ENCODE results near the gene CDC20B.

Gene CDC20B

DNA sequence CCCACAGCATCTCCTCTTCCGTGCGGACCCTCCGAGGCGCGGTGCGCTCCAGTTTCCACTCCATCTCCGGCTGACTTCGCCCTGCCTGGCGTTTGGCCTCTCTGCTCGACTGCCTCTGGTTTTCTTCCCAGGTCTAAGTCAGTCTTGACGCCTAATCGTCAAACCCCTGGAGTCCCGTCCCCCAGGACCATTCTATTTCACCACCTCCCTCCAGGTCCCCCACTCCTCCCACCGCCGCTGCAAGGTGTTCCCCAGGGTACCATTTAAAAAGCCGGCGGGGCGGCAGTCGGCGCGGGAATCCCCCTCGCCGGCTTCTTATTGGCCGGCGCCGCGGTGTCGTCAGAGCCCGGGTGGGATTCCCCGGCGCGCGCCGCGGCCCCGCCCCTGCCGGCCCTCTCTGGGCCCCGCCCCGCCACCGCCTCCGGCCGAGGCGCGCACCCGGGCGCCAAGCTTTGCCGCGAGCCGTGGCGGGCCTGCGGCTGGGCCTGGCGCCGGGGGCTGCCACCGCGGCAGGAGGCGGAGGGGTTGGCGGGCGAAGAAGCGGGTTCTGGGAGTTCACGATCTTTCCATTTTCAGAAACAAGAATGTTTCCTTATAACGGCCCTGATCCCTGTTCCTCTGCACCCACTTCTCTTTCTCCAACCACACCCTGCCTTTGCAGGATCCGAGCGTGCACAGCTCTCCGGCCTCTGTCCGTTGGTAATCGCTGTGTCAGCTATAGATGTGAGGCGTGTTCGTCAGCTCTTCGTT is at the start of gene CDC20B:
TSS of gene CDC20B (minus strand) at position 241 of the 750 bp plus-strand sequence. CDS start at position 64, 177 bp downstream.
- DNase-seq = peak; percentile 72

- DNase-seq = no peak
Observed at GRCh38 chr5:55222092-55222984, 49.4 kb upstream of the CDC20B start.

DNA sequence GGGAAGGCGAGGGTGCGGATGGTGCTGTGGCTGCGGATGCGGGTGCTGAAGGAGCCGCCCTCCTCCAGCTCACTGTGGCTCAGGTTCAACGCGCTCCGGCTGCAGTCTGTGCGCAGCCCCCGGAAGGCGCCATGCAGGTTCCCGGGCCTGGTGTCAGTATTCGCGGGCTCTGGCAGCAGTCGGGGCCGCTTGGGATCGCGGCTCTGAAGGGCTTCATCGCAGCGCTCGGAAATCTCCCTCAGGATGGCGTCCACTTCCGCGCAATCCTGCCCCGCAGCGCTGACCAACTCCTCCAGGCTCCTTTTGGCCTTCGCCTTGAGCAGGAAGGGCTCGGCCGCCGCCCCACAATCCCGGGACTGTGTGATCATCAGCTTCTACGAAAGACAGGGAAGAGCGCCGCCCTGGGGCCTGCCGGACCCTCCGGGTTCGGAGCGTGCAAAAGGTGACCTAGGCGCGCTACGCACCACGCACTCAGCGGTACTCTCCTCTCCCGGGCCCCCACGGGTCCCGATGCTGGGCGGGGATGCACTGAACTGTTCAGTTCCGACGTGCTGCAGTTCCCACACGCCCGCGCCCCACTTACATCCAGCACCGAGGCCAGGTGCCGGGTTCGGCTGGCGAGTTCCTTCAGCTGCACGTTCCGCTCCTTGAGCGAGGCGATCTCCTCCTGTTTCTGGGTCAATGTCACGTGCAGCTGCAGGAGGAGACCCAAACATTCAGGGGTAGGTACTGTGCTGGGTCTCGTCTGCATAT is 47.6 kb upstream of the CDC20B start:
- DNase-seq = no peak

GRCh38 chr5:55219770-55220169 is 46.8 kb upstream of the CDC20B start:
- DNase-seq = no peak

DNA sequence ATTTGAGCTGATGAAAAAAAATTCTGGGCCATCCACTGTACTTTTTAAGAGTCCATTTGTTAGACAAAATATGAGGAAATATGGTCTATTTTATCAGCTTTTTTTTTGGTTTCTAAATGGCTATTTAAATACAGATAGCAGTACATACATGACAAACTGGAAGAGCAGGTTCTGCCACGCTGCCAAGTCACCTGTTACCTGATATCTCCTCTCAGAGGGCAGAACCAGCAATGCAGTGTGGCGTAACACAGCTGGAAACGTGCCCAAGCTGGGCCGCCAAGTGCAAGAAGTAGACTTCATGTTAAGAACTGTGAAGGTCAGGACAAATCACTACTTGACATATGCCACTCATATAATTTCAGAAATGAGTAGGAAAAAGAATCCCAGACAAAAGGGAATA is 46.0 kb upstream of the CDC20B start:
- DNase-seq = no peak

GRCh38 chr5:55211184-55211874 is 38.4 kb upstream of the CDC20B start:
- DNase-seq = no peak

- DNase-seq = no peak
Observed at GRCh38 chr5:55205001-55205400, 32.0 kb upstream of the CDC20B start.

DNA sequence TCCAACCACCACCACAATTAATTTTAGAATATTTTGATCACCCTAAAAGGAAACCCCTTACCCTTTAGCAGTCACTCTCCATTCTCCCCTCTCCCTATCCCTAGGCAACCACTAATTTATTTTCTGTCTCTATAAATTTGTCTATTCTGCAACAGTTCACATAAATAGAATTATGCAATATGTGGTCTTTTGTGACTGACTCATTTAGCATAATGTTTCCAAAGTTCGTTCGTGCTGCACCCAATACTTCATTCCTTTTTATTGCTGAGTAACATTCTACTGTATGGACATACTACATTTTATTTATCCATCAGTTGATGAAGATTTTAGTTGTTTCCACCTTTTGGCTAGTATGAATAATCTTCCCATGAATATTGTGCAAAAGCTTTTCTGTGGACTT is 18.2 kb upstream of the CDC20B start:
- no peak for DNase-seq

GRCh38 chr5:55188656-55189540 is 15.9 kb upstream of the CDC20B start:
- DNase-seq = no peak

DNA sequence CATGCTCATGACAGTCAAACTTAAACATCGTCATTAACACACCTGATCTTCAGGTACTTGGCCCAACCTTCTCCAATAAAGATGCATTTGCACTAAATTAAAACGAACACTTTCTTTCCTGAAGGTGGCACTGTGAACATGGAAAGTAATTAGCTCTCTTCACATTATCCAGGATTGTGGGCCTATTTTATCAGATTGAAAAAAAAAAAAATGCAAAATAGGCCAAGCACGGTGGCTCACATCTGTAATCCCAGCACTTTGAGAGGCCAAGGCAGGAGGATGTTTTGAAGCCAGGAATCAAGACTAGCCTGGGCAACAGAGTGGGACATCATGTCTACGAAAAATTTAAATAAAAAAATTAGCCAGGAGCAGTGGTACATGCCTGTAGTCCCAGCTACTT is 14.4 kb upstream of the CDC20B start:
- no peak for DNase-seq

GRCh38 chr5:55180016-55180415 is 7.0 kb upstream of the CDC20B start:
- DNase-seq = no peak

DNA sequence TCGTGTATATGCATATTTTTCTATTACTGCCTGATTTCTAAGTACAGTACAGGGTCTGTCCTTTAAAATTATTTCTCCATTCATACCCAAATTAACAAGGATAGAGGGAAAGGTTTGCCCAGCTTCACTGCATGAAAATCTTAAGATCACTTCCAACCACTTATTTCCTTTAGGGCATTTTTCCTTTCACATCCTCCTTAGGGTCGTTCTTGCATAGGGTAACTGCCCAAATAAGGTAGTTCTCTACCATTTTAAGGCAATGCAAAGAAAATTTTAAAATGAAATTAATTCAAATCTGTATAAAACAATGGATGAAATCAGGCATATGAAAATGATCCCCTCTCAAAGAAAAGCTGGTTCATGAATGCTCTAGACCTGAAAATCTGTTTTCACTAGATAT is 4.1 kb upstream of the CDC20B start:
- DNase-seq = no peak

DNA sequence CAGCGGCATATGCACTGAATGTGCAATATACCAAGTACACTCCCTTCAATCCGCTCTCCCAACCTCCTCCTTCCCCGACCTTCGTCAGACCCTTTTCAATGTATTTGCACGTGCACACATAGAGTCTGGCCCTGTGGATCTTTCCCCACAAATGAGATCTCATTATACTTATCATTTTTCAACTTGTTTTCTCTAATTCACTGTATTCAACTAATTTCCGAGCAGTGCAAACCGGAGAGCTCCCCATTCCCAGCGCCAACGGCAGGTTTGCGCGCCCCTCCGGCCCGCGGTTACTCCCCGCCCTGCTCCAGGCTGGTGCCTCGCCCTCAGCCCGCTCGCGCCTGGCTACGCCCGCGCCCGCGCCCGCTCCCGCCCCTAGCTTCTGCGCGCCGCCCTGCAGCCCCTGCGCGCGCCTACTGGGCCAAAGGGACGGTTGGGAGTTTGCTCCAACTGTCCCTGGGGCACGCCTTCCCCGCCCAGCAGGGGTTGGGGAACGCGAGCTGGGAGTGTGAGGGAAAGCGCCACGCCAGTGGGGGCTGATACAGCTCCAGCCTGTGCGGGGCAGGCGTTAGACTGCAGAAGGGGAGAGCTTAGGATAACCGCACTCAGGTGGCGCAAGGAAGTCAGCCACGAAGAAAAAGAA is 3.3 kb upstream of the CDC20B start:
- no peak for DNase-seq

DNA sequence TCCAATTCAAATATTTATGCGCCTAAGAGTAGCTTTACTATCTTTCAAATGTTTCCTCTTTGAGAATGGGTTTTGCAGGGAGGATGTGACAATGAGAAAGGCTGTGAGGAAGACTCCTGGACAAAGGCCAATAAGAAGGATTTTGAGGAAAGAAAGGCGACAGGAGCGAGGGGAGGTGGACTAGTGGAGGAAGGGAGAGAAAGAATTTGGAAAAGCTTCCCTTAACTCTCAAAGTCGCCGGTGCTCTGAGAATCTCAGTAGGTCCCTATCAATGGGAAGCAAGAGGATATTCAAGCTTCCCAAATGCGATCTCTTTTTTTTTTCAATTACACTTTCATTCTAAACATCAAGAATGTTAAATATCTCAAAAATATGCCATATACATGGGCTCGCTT is 2.8 kb upstream of the CDC20B start:
- no peak for DNase-seq

GRCh38 chr5:55173687-55174230 is 782 bp upstream of the CDC20B start:
- no peak for DNase-seq

DNA sequence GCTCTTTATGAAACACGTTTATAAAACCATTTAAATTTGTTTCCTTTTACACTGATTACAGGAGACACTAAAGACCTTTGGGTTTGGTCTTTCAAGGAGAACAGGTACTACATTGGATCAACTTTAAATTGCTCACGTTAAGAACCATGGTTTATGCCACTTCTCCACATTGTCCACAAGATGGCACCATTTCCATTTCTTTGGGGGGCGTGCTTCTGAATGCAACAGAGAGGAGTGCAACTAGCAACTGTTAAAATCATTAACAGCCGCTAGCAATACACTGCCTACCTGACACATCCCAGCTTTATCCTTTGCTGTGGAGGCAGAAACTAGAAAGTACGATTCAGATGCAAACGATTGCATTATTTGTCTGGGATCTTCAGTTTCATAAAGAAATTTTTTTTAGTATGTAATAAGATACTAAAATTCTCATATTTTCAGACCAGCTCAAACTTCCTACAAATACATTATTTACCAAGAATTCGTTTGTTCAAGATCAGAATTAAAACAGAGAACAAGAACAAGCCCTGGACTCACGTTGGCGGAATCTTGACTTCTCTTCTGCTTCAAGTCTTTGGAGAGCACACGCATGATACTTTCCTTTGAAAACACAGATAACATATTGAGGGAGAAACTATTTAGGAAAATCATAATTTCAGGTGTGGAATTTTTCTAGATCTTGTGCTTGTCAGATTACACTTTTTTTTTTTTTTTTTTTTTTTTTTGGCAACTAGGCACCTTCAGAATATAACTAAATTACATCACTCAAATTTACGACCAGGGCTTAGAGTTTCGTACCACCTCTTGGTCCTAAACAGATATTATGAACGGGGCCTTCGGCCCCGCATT is 702 bp downstream of the CDC20B start:
- DNase-seq = peak; percentile 86

DNA sequence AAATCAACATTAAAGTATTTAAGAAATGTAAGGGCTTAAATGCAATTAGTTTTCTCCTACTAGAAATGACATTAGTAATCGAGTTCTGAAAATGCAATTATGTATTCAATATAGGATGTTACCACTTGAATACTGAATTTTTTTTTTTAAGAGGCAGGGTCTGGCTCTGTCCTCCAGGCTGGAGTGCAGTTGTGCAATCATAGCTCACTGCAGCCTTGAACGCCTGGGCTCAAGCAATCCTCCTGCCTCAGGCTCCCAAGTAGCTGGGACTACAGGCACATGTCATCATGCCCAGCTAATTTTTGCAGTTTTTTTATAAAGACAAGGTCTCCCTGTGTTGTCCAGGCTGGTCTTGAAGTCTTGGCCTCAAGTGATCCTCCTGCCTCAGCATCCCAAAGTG is 1.5 kb downstream of the CDC20B start:
- DNase-seq = no peak

DNA sequence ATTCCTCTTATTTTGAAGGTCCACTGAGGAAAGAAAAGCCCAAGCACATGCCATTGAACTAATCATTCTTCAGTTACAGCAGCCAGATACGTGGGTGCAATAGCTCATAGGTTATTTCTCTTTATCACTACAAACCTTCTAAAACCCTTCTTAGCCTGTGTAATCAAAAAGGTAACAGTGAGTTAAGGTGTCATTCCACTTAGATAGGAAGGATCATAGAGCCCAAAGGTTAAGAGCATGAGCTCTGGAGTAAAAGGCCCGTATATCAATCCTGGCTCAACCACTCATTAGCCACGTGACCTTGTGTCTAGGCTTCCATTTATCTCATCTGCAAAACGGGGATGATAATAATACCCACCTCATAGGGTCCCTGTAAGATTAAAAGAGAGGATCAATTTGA is 10.3 kb downstream of the CDC20B start:
- no peak for DNase-seq

DNA sequence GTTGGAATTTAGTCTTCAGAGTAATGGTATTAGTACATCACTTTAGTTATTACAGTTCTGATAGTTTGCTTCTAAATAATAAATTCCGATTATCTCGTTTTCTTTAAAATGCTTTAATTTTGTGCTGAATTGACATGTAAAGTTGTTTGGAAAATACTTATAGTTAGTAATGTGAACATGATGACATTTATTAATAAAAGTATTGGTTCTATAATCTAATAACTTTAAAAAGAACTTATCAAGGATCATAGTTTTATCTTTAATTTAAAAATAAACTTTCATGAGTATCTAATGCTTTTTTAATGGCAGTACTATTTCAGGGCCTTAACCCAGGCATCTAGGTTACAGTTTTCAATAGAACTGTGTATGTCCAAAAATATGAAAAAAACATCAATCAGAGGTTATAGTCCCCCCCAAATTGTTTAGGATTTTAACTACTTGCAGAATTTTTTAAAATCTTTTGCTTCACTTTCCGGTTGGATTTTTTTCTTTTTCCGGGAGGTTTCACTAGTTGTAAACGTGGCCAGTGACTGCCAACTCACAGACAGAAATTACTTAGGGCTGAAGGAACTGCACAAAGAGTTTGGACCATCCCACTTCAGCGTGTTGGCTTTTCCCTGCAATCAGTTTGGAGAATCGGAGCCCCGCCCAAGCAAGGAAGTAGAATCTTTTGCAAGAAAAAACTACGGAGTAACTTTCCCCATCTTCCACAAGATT is 12.3 kb downstream of the CDC20B start:
- DNase-seq = no peak

All from activated CD4-positive, alpha-beta T cell treated with anti-CD3 and anti-CD28 coated beads, Interleukin-2, amount 50 U/mL, for 16 hours (primary cell).